HL-60 (cell line): ENCODE data around the gene FMO4.

ENCODE experiments used
- GABPA ChIP-seq: IDR thresholded peaks from 2 replicates; pipeline ENCODE4 v1.6.1; 2012; ENCODE audit warnings: low read depth
- POLR2AphosphoS5 ChIP-seq: IDR thresholded peaks from 2 replicates; pipeline ENCODE4 v1.6.1; 2012; ENCODE audit warnings: low read depth
- TF ChIP-seq, protein P1 (sequence below): IDR thresholded peaks from one replicate; pipeline ENCODE4 v1.5.1; 2011; ENCODE audit warnings: low read length, control low read depth, inconsistent platforms; ENCODE audit not compliant: insufficient read depth

- TF ChIP-seq, protein P1, sequence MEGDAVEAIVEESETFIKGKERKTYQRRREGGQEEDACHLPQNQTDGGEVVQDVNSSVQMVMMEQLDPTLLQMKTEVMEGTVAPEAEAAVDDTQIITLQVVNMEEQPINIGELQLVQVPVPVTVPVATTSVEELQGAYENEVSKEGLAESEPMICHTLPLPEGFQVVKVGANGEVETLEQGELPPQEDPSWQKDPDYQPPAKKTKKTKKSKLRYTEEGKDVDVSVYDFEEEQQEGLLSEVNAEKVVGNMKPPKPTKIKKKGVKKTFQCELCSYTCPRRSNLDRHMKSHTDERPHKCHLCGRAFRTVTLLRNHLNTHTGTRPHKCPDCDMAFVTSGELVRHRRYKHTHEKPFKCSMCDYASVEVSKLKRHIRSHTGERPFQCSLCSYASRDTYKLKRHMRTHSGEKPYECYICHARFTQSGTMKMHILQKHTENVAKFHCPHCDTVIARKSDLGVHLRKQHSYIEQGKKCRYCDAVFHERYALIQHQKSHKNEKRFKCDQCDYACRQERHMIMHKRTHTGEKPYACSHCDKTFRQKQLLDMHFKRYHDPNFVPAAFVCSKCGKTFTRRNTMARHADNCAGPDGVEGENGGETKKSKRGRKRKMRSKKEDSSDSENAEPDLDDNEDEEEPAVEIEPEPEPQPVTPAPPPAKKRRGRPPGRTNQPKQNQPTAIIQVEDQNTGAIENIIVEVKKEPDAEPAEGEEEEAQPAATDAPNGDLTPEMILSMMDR, result no peak
- TF ChIP-seq GABPA (no peak), POLR2AphosphoS5 (no peak)
Observed at GRCh38 chr1:171350594-171350993, 36.6 kb downstream of the FMO4 start.
